NCI-H2196 (cell line): ENCODE measurements around the gene ATOSB.

Experiments used
- DNase-seq: peaks from one replicate; lab custom pipeline; 2025; ENCODE audit not compliant: unreplicated experiment; lab: John Stamatoyannopoulos, UW

The ATOSB gene

GRCh38 chr9:35054871-35055644, 60.6 kb downstream of the ATOSB start:
- no peak for DNase-seq

GRCh38 chr9:35054185-35054835, 61.4 kb downstream of the ATOSB start:
- no peak for DNase-seq
